ENCODE measurements around the gene ZNF423. TPM values are rescaled to one million over a fixed set of nuclear protein-coding genes. Genes with fewer than 3 reads are reported as not detected.

The ZNF423 gene
- total RNA-seq, 3 donors from 2014 or later, result 0.03 TPM; not detected in 2

- no peaks in the 10 kb centered on the region for H3K36me3 Mint-ChIP-seq (ENCODE audit: insufficient read depth)
- DNase-seq, result no peak
- no peaks in the 10 kb centered on the region for H3K9me3 Mint-ChIP-seq
- no peak overlapping the region for H3K4me3 Mint-ChIP-seq
- no peaks in the 10 kb centered on the region for H3K27me3 Mint-ChIP-seq (ENCODE audit: low read depth)
- no peaks in the 10 kb centered on the region for H3K4me1 Mint-ChIP-seq (ENCODE audit: low read depth)
- no peak for ATAC-seq
Observed at GRCh38 chr16:49634235-49635008, 221.5 kb downstream of the ZNF423 start.

GRCh38 chr16:49632795-49633184, 223.1 kb downstream of the ZNF423 start:
- H3K27me3 Mint-ChIP-seq (ENCODE audit: low read depth), result no peaks in the 10 kb centered on the region
- H3K9me3 Mint-ChIP-seq, result no peaks in the 10 kb centered on the region
- no peaks in the 10 kb centered on the region for H3K4me1 Mint-ChIP-seq (ENCODE audit: low read depth)
- DNase-seq, result no peak
- ATAC-seq, result no peak
- no peaks in the 10 kb centered on the region for H3K36me3 Mint-ChIP-seq (ENCODE audit: insufficient read depth)
- no peak overlapping the region for H3K4me3 Mint-ChIP-seq

DNA sequence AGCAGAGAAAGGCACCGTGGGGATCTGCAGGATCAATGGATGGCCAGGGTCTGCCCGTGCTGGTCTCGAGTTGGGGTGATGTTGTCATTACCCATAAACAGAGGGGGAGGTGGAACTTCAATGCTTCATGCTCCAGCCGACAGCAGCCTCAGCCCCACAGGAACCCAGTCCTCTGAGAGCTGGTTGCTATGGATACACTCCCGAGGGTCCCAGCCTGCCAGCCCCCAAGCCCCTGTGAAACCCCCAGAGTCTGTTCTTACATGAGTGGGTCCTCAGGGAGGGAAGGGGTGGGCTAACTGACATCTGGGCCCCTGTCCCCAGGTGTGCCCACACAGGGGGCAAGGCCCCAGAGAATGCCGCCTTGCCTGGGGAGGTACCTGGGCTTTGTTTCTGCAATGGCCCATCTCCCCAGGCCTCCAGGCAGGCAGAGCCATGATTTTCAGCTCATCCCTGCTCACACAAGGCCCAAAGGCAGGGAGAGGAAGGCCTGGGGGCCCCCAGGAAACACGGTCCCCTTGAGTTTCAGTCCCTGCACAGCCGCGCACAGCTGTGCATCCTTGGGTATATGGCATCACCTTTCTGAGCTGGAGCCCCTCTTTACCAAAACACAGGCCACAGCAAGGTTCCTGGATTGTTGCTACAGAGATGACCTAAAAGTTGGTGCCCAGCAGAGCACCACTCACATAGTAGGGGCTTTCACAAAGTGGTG, 223.7 kb downstream of the ZNF423 start:
- Mint-ChIP-seq H3K4me3 (no peak overlapping the region), H3K9me3 (no peaks in the 10 kb centered on the region), H3K36me3 (ENCODE audit: insufficient read depth) (no peaks in the 10 kb centered on the region), H3K4me1 (ENCODE audit: low read depth) (no peaks in the 10 kb centered on the region), H3K27me3 (ENCODE audit: low read depth) (no peaks in the 10 kb centered on the region)
- no peak for DNase-seq
- no peak for ATAC-seq

- H3K27me3 Mint-ChIP-seq (ENCODE audit: low read depth), result no peaks in the 10 kb centered on the region
- H3K4me3 Mint-ChIP-seq, result no peak overlapping the region
- no peaks in the 10 kb centered on the region for H3K4me1 Mint-ChIP-seq (ENCODE audit: low read depth)
- DNase-seq (no peak), ATAC-seq (no peak)
- no peaks in the 10 kb centered on the region for H3K36me3 Mint-ChIP-seq (ENCODE audit: insufficient read depth)
- no peaks in the 10 kb centered on the region for H3K9me3 Mint-ChIP-seq
Observed at GRCh38 chr16:49631187-49632041, 224.5 kb downstream of the ZNF423 start.

DNA sequence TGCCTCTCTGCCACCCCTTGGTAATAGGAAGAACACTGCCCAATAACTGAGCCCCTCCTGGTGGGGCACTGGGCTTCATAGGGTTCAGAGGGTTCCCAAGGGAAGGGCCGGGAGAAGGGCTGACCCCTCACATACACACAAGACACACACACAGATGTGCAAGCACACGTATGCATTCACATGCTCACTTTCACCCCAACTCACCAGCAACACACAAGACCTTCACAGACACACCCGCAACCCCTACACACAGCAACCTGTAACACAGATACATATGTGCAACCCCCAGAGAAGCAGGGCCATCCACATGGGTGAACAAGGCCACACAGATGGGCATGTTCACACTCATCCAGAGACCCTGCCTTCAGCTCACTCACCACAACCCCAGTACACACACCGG, 225.1 kb downstream of the ZNF423 start:
- H3K36me3 Mint-ChIP-seq (ENCODE audit: insufficient read depth), result no peaks in the 10 kb centered on the region
- no peak for ATAC-seq
- no peaks in the 10 kb centered on the region for H3K9me3 Mint-ChIP-seq
- no peaks in the 10 kb centered on the region for H3K4me1 Mint-ChIP-seq (ENCODE audit: low read depth)
- no peak overlapping the region for H3K4me3 Mint-ChIP-seq
- DNase-seq, result no peak
- H3K27me3 Mint-ChIP-seq (ENCODE audit: low read depth), result no peaks in the 10 kb centered on the region

DNA sequence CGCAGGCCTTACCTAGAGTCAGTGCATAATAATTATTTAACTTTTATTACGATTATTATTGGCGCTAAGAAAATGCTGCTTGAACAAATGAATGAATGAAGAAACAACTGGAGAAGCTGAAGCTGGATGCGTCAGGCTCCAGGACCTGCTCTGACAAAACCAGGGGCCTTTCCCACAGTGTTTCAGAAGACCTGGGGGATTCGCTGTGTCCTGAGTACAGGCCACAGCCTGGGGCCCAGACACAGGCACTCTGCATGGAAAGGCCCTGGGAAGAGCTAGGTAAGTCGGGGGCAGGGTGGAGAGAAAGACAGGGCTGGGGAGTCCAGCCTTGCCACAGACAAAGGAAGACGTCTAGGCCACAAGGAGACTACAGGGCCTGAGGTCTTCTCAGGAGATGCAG, 226.1 kb downstream of the ZNF423 start:
- H3K27me3 Mint-ChIP-seq (ENCODE audit: low read depth), result no peaks in the 10 kb centered on the region
- H3K4me3 Mint-ChIP-seq, result no peak overlapping the region
- H3K36me3 Mint-ChIP-seq (ENCODE audit: insufficient read depth), result no peaks in the 10 kb centered on the region
- DNase-seq, result no peak
- no peaks in the 10 kb centered on the region for H3K4me1 Mint-ChIP-seq (ENCODE audit: low read depth)
- ATAC-seq, result no peak
- H3K9me3 Mint-ChIP-seq, result no peaks in the 10 kb centered on the region

DNA sequence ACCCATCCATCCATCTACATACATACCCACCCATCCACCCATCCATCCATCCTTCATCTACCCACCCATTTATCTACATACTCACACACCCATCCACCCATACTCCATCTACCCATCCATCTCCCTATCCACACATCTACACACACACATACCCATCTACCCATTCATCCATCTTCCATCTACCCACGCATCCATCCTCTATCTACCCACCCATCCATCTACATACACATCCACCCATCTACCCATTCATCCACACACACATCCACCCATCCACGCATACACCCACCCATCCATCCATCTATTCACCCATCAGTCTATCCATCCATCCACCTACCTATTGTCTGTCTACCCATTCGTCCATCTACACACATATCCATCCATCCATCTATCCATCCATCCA, 227.8 kb downstream of the ZNF423 start:
- no peaks in the 10 kb centered on the region for H3K27me3 Mint-ChIP-seq (ENCODE audit: low read depth)
- ATAC-seq (no peak), DNase-seq (no peak)
- no peaks in the 10 kb centered on the region for H3K4me1 Mint-ChIP-seq (ENCODE audit: low read depth)
- H3K9me3 Mint-ChIP-seq, result no peaks in the 10 kb centered on the region
- H3K36me3 Mint-ChIP-seq (ENCODE audit: insufficient read depth), result no peaks in the 10 kb centered on the region
- H3K4me3 Mint-ChIP-seq, result no peak overlapping the region

DNA sequence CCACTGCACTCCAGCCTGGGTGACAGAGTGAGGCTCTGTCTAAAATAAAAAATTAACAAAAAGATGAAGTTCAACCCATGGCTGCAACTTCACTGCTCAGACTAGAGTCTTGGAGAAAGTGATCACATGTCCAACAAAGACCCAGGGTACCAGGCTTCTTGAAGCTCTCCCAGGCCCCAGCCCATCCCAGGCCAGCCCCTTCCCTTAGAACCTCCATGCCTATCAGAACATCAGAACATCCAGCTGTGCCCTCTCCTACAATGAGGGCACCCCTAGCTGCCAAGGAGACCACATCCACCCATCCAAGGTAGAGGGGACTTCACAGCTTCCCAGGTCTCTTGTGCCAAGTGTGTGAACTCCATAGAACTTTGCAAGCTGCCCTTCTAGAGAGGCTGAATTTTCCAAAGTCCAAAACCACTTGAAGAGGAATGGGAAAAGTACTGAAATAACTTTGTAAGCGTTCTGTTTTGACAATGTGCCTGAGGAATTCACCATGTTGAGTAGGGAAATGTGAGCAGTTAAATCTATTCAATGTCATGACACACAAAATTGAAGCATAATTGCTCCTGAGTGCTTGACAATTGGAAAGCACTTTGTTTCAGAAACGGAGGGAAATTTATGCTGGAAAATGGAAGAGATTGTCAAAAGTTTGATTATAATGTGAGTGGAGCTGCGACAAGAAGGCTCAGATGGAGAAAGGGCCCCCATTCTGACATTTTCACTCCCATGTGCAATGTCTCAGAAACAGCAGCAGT, 230.4 kb downstream of the ZNF423 start:
- Mint-ChIP-seq H3K4me1 (ENCODE audit: low read depth) (no peaks in the 10 kb centered on the region), H3K27me3 (ENCODE audit: low read depth) (no peaks in the 10 kb centered on the region), H3K36me3 (ENCODE audit: insufficient read depth) (no peaks in the 10 kb centered on the region), H3K9me3 (no peaks in the 10 kb centered on the region), H3K4me3 (no peak overlapping the region)
- ATAC-seq, result no peak
- DNase-seq, result no peak

DNA sequence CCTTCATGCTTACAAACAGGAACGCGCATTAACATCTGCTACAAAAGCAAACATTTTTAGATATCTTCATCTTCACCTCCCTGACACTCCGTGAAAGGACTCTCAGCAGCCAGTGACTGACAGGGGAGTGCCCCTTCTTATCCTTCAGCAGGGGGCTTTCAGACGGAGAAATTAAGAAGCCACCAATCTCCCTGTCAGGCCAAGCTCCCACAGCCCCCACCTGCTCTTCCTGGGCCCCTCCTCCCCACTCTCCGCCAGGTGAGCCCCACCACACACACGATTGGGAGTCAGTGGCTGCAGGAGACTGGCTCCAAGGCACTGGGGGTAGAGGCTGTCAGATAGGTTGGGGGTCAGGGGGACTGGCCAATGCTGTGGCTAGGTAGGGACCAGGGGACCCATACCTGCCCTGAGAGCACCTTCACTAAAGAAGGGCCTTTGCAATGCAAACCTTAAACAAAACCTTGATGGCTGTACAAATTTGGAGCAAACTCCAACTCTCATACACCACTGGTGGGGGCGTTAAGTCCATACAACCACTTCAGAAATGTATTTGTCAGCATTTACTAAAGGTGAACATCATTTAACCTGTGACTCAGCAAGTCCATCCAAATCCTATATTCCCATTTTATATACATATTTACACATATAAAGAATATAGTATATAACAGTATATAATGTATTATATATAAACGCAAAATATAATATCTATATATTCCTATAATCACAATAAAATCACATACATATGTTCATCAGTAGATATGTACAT, 232.2 kb downstream of the ZNF423 start:
- Mint-ChIP-seq H3K9me3 (no peaks in the 10 kb centered on the region), H3K36me3 (ENCODE audit: insufficient read depth) (no peaks in the 10 kb centered on the region), H3K4me1 (ENCODE audit: low read depth) (no peaks in the 10 kb centered on the region), H3K4me3 (no peak overlapping the region), H3K27me3 (ENCODE audit: low read depth) (no peaks in the 10 kb centered on the region)
- ATAC-seq (no peak), DNase-seq (no peak)

- Mint-ChIP-seq H3K27me3 (ENCODE audit: low read depth) (no peaks in the 10 kb centered on the region), H3K4me3 (no peak overlapping the region), H3K36me3 (ENCODE audit: insufficient read depth) (no peaks in the 10 kb centered on the region), H3K9me3 (no peaks in the 10 kb centered on the region), H3K4me1 (ENCODE audit: low read depth) (no peaks in the 10 kb centered on the region)
- DNase-seq, result no peak
- no peak for ATAC-seq
Observed at GRCh38 chr16:49622421-49623402, 233.2 kb downstream of the ZNF423 start.

DNA sequence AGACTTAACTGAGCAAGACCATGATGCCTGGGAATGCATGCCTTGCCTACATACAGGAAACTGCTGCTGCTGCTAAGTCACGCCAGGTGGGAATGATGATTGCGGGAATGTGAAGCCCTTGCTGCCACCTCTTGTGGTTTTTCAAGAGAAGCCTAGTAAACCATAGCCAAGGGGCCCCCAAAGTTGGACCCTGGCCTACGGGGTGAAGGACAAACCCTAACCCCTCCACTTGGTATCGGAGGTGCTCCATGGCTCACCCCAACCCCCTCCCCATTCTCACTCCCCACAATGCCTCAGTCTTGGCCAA, 233.9 kb downstream of the ZNF423 start:
- Mint-ChIP-seq H3K36me3 (ENCODE audit: insufficient read depth) (no peaks in the 10 kb centered on the region), H3K27me3 (ENCODE audit: low read depth) (no peaks in the 10 kb centered on the region), H3K9me3 (no peaks in the 10 kb centered on the region), H3K4me3 (no peak overlapping the region), H3K4me1 (ENCODE audit: low read depth) (no peaks in the 10 kb centered on the region)
- ATAC-seq (no peak), DNase-seq (no peak)

DNA sequence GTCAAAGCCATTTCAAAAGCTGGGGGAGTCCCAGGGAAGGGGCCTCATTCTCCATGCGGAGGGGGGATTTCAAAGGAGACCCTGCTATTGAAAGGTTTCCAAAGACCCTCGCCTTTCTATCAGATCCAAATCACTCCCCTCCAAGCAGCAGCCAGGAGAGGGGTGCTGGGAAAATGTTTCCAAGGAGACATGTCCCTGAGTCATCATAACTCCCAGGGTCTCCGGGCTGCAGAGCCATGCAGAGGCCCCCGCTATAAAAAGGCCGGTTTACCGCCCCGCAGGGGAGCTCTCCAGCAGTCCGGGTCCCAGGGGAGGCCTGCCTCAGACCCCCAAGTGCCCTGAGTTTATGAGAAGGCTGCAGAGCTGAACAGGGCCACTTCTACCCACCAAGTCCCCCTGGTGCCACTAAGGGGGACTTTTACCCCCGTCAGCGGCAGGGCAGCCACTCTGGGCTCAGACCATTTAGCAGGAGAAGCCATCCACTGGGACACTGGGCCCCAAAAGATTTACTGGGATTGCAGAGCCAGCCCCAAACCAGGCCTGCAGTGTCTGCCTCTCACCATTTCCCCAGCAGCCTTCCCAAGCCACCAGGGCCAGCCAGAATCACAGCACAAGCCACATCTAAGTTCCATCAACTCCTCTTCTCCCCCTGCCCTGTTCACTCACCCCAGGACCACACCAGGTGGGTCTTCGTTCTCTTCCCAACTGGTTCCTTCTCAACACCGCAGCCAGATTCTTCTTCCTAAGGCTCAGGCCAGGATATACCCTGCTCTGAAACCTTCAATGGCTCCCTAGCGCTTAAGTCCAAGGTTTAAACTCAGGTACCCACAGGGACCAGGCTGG, 234.4 kb downstream of the ZNF423 start:
- Mint-ChIP-seq H3K36me3 (ENCODE audit: insufficient read depth) (no peaks in the 10 kb centered on the region), H3K4me3 (no peak overlapping the region), H3K4me1 (ENCODE audit: low read depth) (no peaks in the 10 kb centered on the region), H3K27me3 (ENCODE audit: low read depth) (no peaks in the 10 kb centered on the region), H3K9me3 (no peaks in the 10 kb centered on the region)
- ATAC-seq, result no peak
- DNase-seq, result no peak
